Karpas-422 (cell line): ENCODE results near the gene ITGA2B. TPM values are rescaled to one million over a fixed set of nuclear protein-coding genes. Genes with fewer than 3 reads are reported as not detected.
"Not testable (repeated sequence)": the region's sequence is repeated elsewhere in the genome, so short reads cannot be mapped to it uniquely, and the experiment has no call there.

Experiments used
- DNase-seq: peaks from one replicate; pipeline ENCODE4 v3.0.0-alpha.2; 2015
- H2AFZ ChIP-seq: fragments of 200-600 bp; sonication (generic); 2 replicates; pipeline ENCODE4 v1.6.1; 2014; ENCODE audit warnings: antibody characterized with exemption, low read length, mixed read lengths
- H3K27ac ChIP-seq: fragments of 200-600 bp; sonication (generic); 2 replicates; pipeline ENCODE4 v1.5.1; 2014; ENCODE audit warnings: mild to moderate bottlenecking, low read length, moderate library complexity
- H3K27me3 ChIP-seq: fragments of 200-600 bp; sonication (generic); 2 replicates; pipeline ENCODE4 v1.6.1; 2014; ENCODE audit warnings: low read length, mixed read lengths
- H3K36me3 ChIP-seq: fragments of 200-600 bp; sonication (generic); 2 replicates; pipeline ENCODE4 v1.6.1; 2014; ENCODE audit warnings: low read length, mixed read lengths; ENCODE audit not compliant: insufficient read depth
- H3K4me1 ChIP-seq: fragments of 200-600 bp; sonication (generic); 2 replicates; pipeline ENCODE4 v1.6.1; 2014; ENCODE audit warnings: mild to moderate bottlenecking, low read length, mixed read lengths
- H3K4me2 ChIP-seq: fragments of 200-600 bp; sonication (generic); 2 replicates; pipeline ENCODE4 v1.6.1; 2014; ENCODE audit warnings: low read length, low read depth, mild to moderate bottlenecking; ENCODE audit not compliant: poor library complexity, severe bottlenecking
- H3K4me3 ChIP-seq: fragments of 200-600 bp; sonication (generic); 2 replicates; pipeline ENCODE4 v1.5.1; 2014; ENCODE audit warnings: mild to moderate bottlenecking, antibody characterized with exemption, low read length, mixed read lengths
- H3K79me2 ChIP-seq: fragments of 200-600 bp; sonication (generic); 2 replicates; pipeline ENCODE4 v1.6.1; 2014; ENCODE audit warnings: mild to moderate bottlenecking, low read length, mixed read lengths
- H3K9ac ChIP-seq: fragments of 200-600 bp; sonication (generic); 2 replicates; pipeline ENCODE4 v1.6.0; 2014; ENCODE audit warnings: low read length
- H3K9me2 ChIP-seq: fragments of 200-600 bp; sonication (generic), shearing (Covaris generic); replicated peaks from 2 replicates; pipeline ENCODE4 v1.6.0; 2014; ENCODE audit warnings: mild to moderate bottlenecking, low read length, moderate library complexity; ENCODE audit not compliant: insufficient read depth
- H3K9me3 ChIP-seq: fragments of 300-700, 200-600 bp; sonication (generic); 2 replicates; pipeline ENCODE4 v1.6.1; 2014; ENCODE audit warnings: low read length, mixed read lengths
- H4K20me1 ChIP-seq: fragments of 200-600 bp; sonication (generic); 2 replicates; pipeline ENCODE4 v1.6.1; 2014; ENCODE audit warnings: mild to moderate bottlenecking, antibody characterized with exemption, low read length, low read depth; ENCODE audit not compliant: insufficient read depth
- total RNA-seq: library from RNA; depleted of rRNA; stranded (reverse); fragments of >200 nt; shearing (Covaris generic); gene quantifications from 2 replicates; pipeline ENCODE4 v1.2.3, GENCODE V29; 2014; ENCODE audit warnings: low replicate concordance

ITGA2B gene
- total RNA-seq, 1 experiment from 2014 or later, result 0.26 TPM

DNA sequence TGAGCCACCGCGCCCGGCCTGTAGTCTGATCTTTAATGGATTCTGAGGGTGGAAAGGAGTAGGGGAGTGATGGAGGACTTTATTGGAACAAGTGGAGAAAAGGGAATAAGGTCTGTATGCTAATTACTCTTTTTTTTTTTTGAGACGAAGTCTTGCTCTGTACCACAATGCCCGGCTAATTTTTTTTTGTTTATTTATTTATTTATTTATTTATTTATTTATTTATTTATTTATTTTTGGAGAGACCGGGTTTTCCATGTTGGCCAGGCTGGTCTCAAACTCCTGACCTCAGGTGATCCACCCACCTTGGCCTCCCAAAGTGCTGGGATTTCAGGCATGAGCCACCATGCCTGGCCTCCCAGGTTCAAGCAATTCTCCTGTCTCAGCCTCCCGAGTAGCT is 59.9 kb downstream of the ITGA2B start:
- H3K4me2 ChIP-seq, H3K4me3 ChIP-seq, H2AFZ ChIP-seq, H3K79me2 ChIP-seq, H4K20me1 ChIP-seq, H3K9me3 ChIP-seq, H3K9me2 ChIP-seq, H3K27me3 ChIP-seq, H3K27ac ChIP-seq, H3K9ac ChIP-seq, H3K36me3 ChIP-seq, DNase-seq: not testable (repeated sequence)
- H3K4me1 ChIP-seq, result peaks cover 39% of the 10 kb centered on the region

DNA sequence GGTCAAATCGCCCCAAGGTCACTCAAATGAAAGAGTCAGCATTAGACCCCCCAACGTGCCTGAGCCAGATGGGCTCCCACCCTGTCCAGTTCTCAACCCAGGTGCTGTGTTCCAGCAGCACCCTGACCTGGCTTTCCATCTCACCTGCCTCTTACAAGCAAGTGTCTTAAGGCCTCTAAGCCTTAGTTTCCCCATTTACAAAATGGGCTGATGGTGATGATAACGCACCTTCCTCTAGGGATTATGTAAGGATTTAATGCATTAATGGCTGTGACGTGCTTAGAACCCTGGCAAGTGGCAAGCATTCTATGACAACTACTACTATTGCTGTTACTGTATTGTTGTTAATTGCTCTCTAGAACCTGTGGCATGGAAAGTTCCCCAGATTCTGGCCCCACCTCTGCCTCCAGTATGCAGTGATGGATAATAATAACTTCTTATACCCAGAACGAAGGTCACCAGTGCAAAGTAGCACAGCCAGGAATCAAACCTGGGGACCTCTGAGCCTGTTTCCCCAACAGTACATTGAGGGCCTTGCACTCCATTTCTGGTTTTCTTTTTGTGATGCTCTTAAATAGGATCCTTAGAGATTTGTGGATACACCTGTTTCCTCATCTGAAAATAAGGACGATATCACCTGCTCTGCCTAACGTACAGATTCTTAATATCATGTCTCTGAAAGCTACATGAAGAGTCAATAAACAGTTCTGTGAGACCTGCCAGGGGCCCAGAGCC is 61.6 kb downstream of the ITGA2B start:
- Histone ChIP-seq H3K79me2 (peaks cover 13% of the 10 kb centered on the region), H3K36me3 (no peaks in the 10 kb centered on the region), H3K27me3 (no peaks in the 10 kb centered on the region), H4K20me1 (no peaks in the 10 kb centered on the region), H3K4me2 (no peak overlapping the region), H3K27ac (no peak overlapping the region), H2AFZ (no peak overlapping the region), H3K9me2 (no peaks in the 10 kb centered on the region), H3K9ac (no peak overlapping the region), H3K4me3 (no peak overlapping the region), H3K4me1 (peaks cover 46% of the 10 kb centered on the region), H3K9me3 (no peaks in the 10 kb centered on the region)
- DNase-seq, result no peak

DNA sequence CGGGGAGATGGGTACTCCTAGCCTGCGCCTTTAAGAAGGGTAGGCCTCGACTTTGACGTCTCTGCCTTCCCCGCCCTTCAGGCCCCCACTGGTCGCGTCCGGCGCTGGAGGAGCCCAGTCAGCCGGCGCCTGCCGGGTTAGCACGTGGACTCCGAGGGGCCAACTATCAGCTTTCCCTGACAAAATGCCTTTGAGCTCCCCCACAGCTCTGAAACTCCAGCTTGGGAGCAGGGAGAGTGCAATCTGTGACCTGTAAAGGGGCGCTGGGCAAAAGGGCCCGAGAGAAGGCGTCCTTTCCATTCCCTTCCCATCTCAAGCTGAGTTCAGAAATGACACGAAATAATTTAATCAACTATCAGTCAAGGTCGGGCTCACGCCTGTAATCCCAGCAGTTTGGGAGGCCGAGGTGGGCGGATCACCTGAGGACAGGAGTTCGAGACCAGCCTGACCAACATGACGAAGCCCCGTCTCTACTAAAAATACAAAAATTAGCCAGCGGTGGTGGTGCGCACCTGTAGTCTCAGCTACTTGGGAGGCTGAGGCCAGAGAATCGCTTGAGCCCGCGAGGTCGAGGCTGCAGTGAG is 62.5 kb downstream of the ITGA2B start:
- peak overlapping the region; percentile 69 for H3K4me2 ChIP-seq
- H3K27me3 ChIP-seq, result no peaks in the 10 kb centered on the region
- H3K36me3 ChIP-seq, result no peaks in the 10 kb centered on the region; the same call in 1 of the 2 replicates
- 0 out of 2 replicates have a peak overlapping the region, but pooled peaks have one; percentile 78 for H2AFZ ChIP-seq
- peaks cover 13% of the 10 kb centered on the region for H3K79me2 ChIP-seq
- no peak overlapping the region for H3K27ac ChIP-seq
- no peaks in the 10 kb centered on the region for H3K9me2 ChIP-seq
- peaks cover 46% of the 10 kb centered on the region for H3K4me1 ChIP-seq
- H3K9ac ChIP-seq, result peak overlapping the region; percentile 56
- H4K20me1 ChIP-seq, result no peaks in the 10 kb centered on the region
- no peaks in the 10 kb centered on the region for H3K9me3 ChIP-seq
- peak; percentile 98 for DNase-seq
- H3K4me3 ChIP-seq, result peak overlapping the region; percentile 59; the same call in 1 of the 2 replicates

DNA sequence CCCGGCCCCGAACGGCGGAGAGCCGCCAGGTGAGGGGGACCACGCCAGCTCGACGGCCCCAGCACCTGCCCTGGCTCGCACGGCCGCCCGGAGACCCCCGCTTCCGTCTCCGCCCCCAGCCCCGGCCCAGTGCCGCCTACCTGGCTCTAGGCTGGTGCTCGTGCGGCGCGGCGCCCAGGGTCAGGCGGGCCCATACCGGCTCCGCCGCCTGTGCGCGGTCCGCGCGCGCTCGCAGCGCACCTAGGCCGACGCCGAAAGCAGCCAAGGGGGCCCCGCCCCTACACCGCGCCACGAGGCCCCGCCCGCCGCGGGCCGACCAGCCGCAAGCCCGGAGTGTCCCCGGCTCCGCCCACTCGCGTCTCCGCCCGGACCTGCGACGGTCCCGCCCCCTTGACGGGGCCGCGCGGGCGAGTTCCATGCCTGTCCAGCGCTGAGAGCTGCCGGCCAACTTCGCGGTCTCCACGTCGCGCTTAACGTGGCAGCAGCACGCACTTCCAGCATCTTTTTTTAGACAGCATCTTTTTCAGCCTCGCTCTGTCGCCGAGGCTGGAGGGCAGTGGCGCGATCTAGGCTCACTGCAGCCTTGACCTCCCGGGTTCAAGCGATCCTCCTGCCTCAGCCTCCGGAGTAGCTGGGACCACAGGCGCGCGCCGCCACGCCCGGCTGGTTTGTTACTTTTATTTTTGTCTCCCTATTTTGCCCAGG is 64.7 kb downstream of the ITGA2B start, which contains the start of gene SLC25A39:
SLC25A39 (minus strand) TSS at position 253 of the 705 bp plus-strand sequence. CDS start 1,261 bp downstream, outside the sequence.
- DNase-seq, result peak; percentile 98
- Histone ChIP-seq H3K9ac (peak within 1 kb of the TSS; percentile 97), H2AFZ (peak within 1 kb of the TSS; percentile 82; the same call in 1 of the 2 replicates), H3K27me3 (no peaks in the 10 kb centered on the region), H3K4me2 (peak within 1 kb of the TSS; percentile 100), H3K27ac (peak within 1 kb of the TSS; percentile 73), H3K79me2 (peaks cover 13% of the 10 kb centered on the region), H3K4me1 (peaks cover 37% of the 10 kb centered on the region), H4K20me1 (no peaks in the 10 kb centered on the region), H3K9me3 (no peaks in the 10 kb centered on the region), H3K36me3 (no peaks in the 10 kb centered on the region; the same call in 1 of the 2 replicates), H3K9me2 (no peaks in the 10 kb centered on the region), H3K4me3 (peak within 1 kb of the TSS; percentile 100)

DNA sequence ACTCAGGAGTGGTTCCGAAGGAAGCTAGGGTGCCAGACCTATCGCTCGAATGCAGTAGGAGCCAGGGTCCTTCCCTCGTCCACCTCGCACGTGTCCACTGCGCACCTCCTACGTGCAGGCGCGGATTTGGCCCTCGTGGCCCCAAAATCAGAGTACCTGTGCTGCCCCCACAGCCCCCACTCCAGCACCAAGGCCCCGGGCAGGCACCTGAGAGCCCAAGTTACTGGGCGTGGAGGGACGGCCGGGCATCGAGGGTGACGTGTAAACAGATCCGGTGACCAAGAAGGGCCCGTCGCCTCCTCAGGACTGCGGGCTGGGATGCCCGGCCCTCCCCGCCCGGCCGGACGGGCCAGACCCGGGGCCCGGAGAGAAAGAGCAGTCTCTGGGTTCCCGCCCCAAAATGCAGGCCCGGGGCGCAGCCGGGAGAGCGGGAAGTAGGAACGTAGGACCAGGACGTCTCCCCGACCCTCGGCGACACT is 65.3 kb downstream of the ITGA2B start:
- Histone ChIP-seq H3K4me1 (peaks cover 37% of the 10 kb centered on the region), H3K4me2 (peak overlapping the region; percentile 100), H3K27ac (no peak overlapping the region; the same call in 1 of the 2 replicates), H3K36me3 (no peaks in the 10 kb centered on the region; the same call in 1 of the 2 replicates), H3K79me2 (peaks cover 13% of the 10 kb centered on the region), H3K9ac (peak overlapping the region; percentile 97), H2AFZ (peak overlapping the region; percentile 43; the same call in 1 of the 2 replicates), H3K9me3 (no peaks in the 10 kb centered on the region), H4K20me1 (no peaks in the 10 kb centered on the region), H3K4me3 (peak overlapping the region; percentile 100), H3K27me3 (no peaks in the 10 kb centered on the region), H3K9me2 (no peaks in the 10 kb centered on the region)
- DNase-seq, result no peak

DNA sequence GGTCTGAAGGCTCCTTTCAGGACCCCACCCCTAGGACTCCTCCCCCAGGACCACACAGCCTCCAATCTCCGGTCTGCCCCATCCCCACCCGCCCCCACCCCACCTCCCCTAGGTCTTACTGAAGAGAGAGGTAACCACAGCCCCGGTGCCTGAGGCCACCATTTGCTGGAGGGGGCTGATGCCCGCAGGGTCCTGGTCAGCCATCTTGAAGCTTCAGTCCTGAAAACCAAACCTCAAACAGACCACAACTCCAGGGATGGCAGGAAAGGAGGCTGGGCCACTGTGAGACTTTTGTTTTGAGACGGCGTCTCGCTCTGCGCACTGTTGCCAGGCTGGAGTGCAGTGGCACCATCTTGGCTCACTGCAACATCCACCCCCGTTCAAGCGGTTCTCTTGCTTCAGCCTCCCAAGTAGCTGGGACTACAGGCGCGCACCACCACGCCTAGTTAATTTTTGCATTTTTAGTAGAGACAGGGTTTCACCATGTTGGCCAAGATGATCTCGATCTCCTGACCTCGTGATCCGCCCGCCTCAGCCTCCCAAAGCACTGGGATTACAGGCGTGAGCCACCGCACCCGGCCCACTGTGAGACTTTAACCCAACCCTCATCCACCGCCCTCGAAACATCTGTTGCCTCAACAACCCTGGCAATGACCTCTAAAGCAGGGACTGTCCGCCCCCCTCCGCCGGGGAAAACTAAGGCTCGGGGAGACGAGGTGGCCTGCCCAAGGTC is 65.9 kb downstream of the ITGA2B start:
- H2AFZ ChIP-seq, result no peak overlapping the region
- peak overlapping the region; percentile 97 for H3K9ac ChIP-seq

DNA sequence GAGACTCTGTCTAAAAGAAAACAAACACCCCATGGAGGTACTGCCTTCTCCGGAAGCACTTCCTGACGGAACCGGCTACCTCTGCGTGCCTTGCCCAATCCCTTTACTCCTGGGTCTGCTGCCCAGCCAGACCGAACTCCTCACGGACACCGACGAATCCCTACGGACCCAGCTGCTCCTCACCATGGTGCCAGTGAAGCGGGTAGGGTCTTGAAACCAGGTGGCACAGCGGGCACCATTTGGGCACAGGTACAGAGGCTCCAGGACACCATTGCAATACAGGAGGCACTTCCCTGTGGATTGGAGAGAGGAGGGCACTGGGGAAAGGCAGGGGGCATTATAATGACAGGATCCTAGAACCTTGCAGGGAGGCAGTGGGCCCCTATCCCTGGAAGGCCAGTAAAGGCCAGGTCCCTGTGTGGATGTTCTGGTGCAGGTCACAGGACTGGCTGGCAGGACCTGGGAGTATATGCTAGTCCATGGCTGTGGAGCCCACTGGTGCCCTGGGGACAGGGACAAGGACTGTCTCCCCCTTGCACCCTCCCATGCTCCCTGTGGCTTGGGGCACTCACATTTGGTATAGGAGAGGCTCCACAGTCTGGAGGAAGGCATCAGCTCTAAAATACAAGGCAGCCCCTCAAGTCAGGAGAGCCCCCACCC is 67.1 kb downstream of the ITGA2B start:
- H3K9me2 ChIP-seq, result no peaks in the 10 kb centered on the region
- no peak overlapping the region for H3K4me3 ChIP-seq
- no peaks in the 10 kb centered on the region for H3K27me3 ChIP-seq
- H3K79me2 ChIP-seq, result peaks cover 13% of the 10 kb centered on the region
- no peak overlapping the region for H3K9ac ChIP-seq
- no peak overlapping the region for H3K4me2 ChIP-seq
- no peak overlapping the region for H2AFZ ChIP-seq
- DNase-seq, result no peak
- H4K20me1 ChIP-seq, result no peaks in the 10 kb centered on the region
- H3K27ac ChIP-seq, result no peak overlapping the region
- H3K9me3 ChIP-seq, result no peaks in the 10 kb centered on the region
- peaks cover 27% of the 10 kb centered on the region for H3K4me1 ChIP-seq
- no peaks in the 10 kb centered on the region; the same call in 1 of the 2 replicates for H3K36me3 ChIP-seq

More for the DNA sequence above, 65.9 kb downstream of the ITGA2B start:
- no peaks in the 10 kb centered on the region; the same call in 1 of the 2 replicates for H3K36me3 ChIP-seq
- H3K79me2 ChIP-seq, result peaks cover 13% of the 10 kb centered on the region
- no peak for DNase-seq
- no peaks in the 10 kb centered on the region for H4K20me1 ChIP-seq
- no peaks in the 10 kb centered on the region for H3K27me3 ChIP-seq
- no peaks in the 10 kb centered on the region for H3K9me3 ChIP-seq
- no peaks in the 10 kb centered on the region for H3K9me2 ChIP-seq
- H3K4me3 ChIP-seq, result peak overlapping the region; percentile 100
- H3K4me1 ChIP-seq, result peaks cover 37% of the 10 kb centered on the region
- H3K4me2 ChIP-seq, result peak overlapping the region; percentile 100
- H3K27ac ChIP-seq, result no peak overlapping the region
